Stimulated activated naive B cell treated with anti-CD40 and anti-IgM and Interleukin-4, amounts not matched to agents 10 μg/mL and 1 μg/mL and 100 μg/mL, for 72 hours (primary cell): ENCODE results near the gene CETN3.
"Not testable (repeated sequence)": the region's sequence is repeated elsewhere in the genome, so short reads cannot be mapped to it uniquely, and the experiment has no call there.

Experiments used
- ATAC-seq, 2 donors: fragments of 150-1000 bp; cut with Tn5 transposase; replicated peaks; 2 replicates each; pipeline ENCODE4 v1.10.0; 2021; ENCODE audit warnings: moderate library complexity in 1 of 2
- DNase-seq: peaks from one replicate; pipeline ENCODE4 v3.0.0; 2021
- H3K27ac Mint-ChIP-seq: one replicate; pipeline ENCODE4 v1.8.0; 2022; ENCODE audit warnings: mild to moderate bottlenecking, mixed read lengths
- H3K27me3 Mint-ChIP-seq, 2 donors: one replicate each; pipeline ENCODE4 v1.8.0; 2022; ENCODE audit warnings: mixed read lengths in 2 of 2
- H3K36me3 Mint-ChIP-seq, 2 donors: one replicate each; pipeline ENCODE4 v1.8.0; 2022; ENCODE audit warnings: mixed read lengths in 2 of 2, mild to moderate bottlenecking in 1 of 2
- H3K4me1 Mint-ChIP-seq, 2 donors: one replicate each; pipeline ENCODE4 v1.8.0; 2022; ENCODE audit warnings: mixed read lengths in 2 of 2, mild to moderate bottlenecking in 1 of 2
- H3K4me3 Mint-ChIP-seq, 2 donors: one replicate each; pipeline ENCODE4 v1.8.0; 2022; ENCODE audit warnings: mild to moderate bottlenecking in 2 of 2, mixed read lengths in 2 of 2, moderate library complexity in 1 of 2
- H3K9me3 Mint-ChIP-seq, 2 donors: one replicate each; pipeline ENCODE4 v1.8.0; 2022; ENCODE audit warnings: mixed read lengths in 2 of 2, mild to moderate bottlenecking in 1 of 2

CETN3 gene

GRCh38 chr5:90366948-90367347 is 42.6 kb downstream of the CETN3 start:
- peaks cover 36 to 44% of the 10 kb centered on the region in 2 donors for H3K27me3 Mint-ChIP-seq
- no peak for DNase-seq
- no peak overlapping the region for H3K4me3 Mint-ChIP-seq
- peaks cover 5% of the 10 kb centered on the region in 2 donors for H3K36me3 Mint-ChIP-seq
- ATAC-seq, result no peak
- H3K27ac Mint-ChIP-seq, result no peak overlapping the region
- H3K9me3 Mint-ChIP-seq, result peaks cover 6 to 15% of the 10 kb centered on the region in 2 donors
- no peaks in the 10 kb centered on the region for H3K4me1 Mint-ChIP-seq

- Mint-ChIP-seq H3K27me3 (peaks cover 31 to 34% of the 10 kb centered on the region in 2 donors), H3K36me3 (no peaks in the 10 kb centered on the region), H3K27ac (no peak overlapping the region), H3K4me1 (no peaks in the 10 kb centered on the region), H3K4me3 (no peak overlapping the region), H3K9me3 (peaks cover 0 to 4% of the 10 kb centered on the region in 2 donors)
- ATAC-seq (peak in 1 of 2 donors; percentile 53), DNase-seq (no peak)
These were observed 44.2 kb downstream of the CETN3 start for GRCh38 chr5:90365328-90365727.

- Mint-ChIP-seq H3K36me3 (no peaks in the 10 kb centered on the region), H3K27me3 (peaks cover 19 to 36% of the 10 kb centered on the region in 2 donors), H3K9me3 (peaks cover 3 to 9% of the 10 kb centered on the region in 2 donors), H3K27ac (no peak overlapping the region), H3K4me1 (no peaks in the 10 kb centered on the region), H3K4me3 (no peak overlapping the region)
- DNase-seq, result no peak
- no peak for ATAC-seq
These were observed 50.3 kb downstream of the CETN3 start for GRCh38 chr5:90359073-90359920.

- Mint-ChIP-seq H3K4me3 (no peak overlapping the region), H3K36me3 (no peaks in the 10 kb centered on the region), H3K27me3 (peaks cover 4 to 19% of the 10 kb centered on the region in 2 donors), H3K9me3 (peaks cover 3 to 9% of the 10 kb centered on the region in 2 donors), H3K27ac (no peak overlapping the region), H3K4me1 (no peaks in the 10 kb centered on the region)
- ATAC-seq (no peak), DNase-seq (no peak)
These were observed 52.9 kb downstream of the CETN3 start for GRCh38 chr5:90356622-90357021.

GRCh38 chr5:90356176-90356575 is 53.4 kb downstream of the CETN3 start:
- Mint-ChIP-seq H3K36me3 (no peaks in the 10 kb centered on the region), H3K9me3 (peaks cover 3 to 9% of the 10 kb centered on the region in 2 donors), H3K27ac (no peak overlapping the region), H3K4me3 (no peak overlapping the region), H3K27me3 (peaks cover 7 to 18% of the 10 kb centered on the region in 2 donors), H3K4me1 (no peaks in the 10 kb centered on the region)
- DNase-seq, result no peak
- ATAC-seq, result no peak

GRCh38 chr5:90355635-90356034 is 53.9 kb downstream of the CETN3 start:
- H3K27me3 Mint-ChIP-seq, result peaks cover 9 to 12% of the 10 kb centered on the region in 2 donors
- DNase-seq (no peak), ATAC-seq (no peak)
- H3K27ac Mint-ChIP-seq, result no peak overlapping the region
- H3K4me3 Mint-ChIP-seq, result no peak overlapping the region
- H3K9me3 Mint-ChIP-seq, result peaks cover 3 to 9% of the 10 kb centered on the region in 2 donors
- H3K36me3 Mint-ChIP-seq, result no peaks in the 10 kb centered on the region
- H3K4me1 Mint-ChIP-seq, result no peaks in the 10 kb centered on the region

GRCh38 chr5:90353254-90353653 is 56.3 kb downstream of the CETN3 start:
- no peaks in the 10 kb centered on the region for H3K4me1 Mint-ChIP-seq
- no peak overlapping the region for H3K4me3 Mint-ChIP-seq
- ATAC-seq, result peak in 1 of 2 donors; percentile 25
- H3K27me3 Mint-ChIP-seq, result peaks cover 8 to 9% of the 10 kb centered on the region in 2 donors
- H3K9me3 Mint-ChIP-seq, result peaks cover 3 to 9% of the 10 kb centered on the region in 2 donors
- no peaks in the 10 kb centered on the region for H3K36me3 Mint-ChIP-seq
- no peak for DNase-seq
- no peak overlapping the region for H3K27ac Mint-ChIP-seq

GRCh38 chr5:90351101-90351500 is 58.5 kb downstream of the CETN3 start:
- Mint-ChIP-seq H3K9me3 (peaks cover 3 to 9% of the 10 kb centered on the region in 2 donors), H3K36me3 (no peaks in the 10 kb centered on the region), H3K27ac (no peak overlapping the region), H3K27me3 (peaks cover 8 to 13% of the 10 kb centered on the region in 2 donors), H3K4me1 (no peaks in the 10 kb centered on the region), H3K4me3 (no peak overlapping the region)
- no peak for DNase-seq
- ATAC-seq, result no peak

GRCh38 chr5:90347462-90347861 is 62.1 kb downstream of the CETN3 start:
- Mint-ChIP-seq H3K4me1 (no peaks in the 10 kb centered on the region), H3K27ac (no peak overlapping the region)

GRCh38 chr5:90345684-90346083 is 63.9 kb downstream of the CETN3 start:
- ATAC-seq, result no peak
- no peaks in the 10 kb centered on the region for H3K36me3 Mint-ChIP-seq
- H3K27ac Mint-ChIP-seq, result no peak overlapping the region
- peaks cover 6 to 16% of the 10 kb centered on the region in 2 donors for H3K27me3 Mint-ChIP-seq
- H3K4me3 Mint-ChIP-seq, result no peak overlapping the region
- H3K9me3 Mint-ChIP-seq, result no peaks in the 10 kb centered on the region
- DNase-seq, result no peak
- no peaks in the 10 kb centered on the region for H3K4me1 Mint-ChIP-seq

More at GRCh38 chr5:90347462-90347861, 62.1 kb downstream of the CETN3 start:
- Mint-ChIP-seq H3K36me3 (no peaks in the 10 kb centered on the region), H3K9me3 (no peaks in the 10 kb centered on the region), H3K27me3 (peaks cover 6 to 21% of the 10 kb centered on the region in 2 donors), H3K4me3 (no peak overlapping the region)
- ATAC-seq (peak; percentile 25 to 27), DNase-seq (no peak)

GRCh38 chr5:90344689-90345088 is 64.9 kb downstream of the CETN3 start:
- Mint-ChIP-seq H3K9me3 (no peaks in the 10 kb centered on the region), H3K36me3 (no peaks in the 10 kb centered on the region), H3K27ac (no peak overlapping the region), H3K4me1 (no peaks in the 10 kb centered on the region), H3K4me3 (no peak overlapping the region), H3K27me3 (peaks cover 6 to 16% of the 10 kb centered on the region in 2 donors)
- DNase-seq (no peak), ATAC-seq (no peak)

- not testable (repeated sequence) for H3K36me3 Mint-ChIP-seq, H3K27ac Mint-ChIP-seq, DNase-seq, H3K4me1 Mint-ChIP-seq, H3K4me3 Mint-ChIP-seq, ATAC-seq, H3K9me3 Mint-ChIP-seq
- peaks cover 6 to 16% of the 10 kb centered on the region in 2 donors for H3K27me3 Mint-ChIP-seq
These were observed 65.8 kb downstream of the CETN3 start for GRCh38 chr5:90343731-90344130.

GRCh38 chr5:90342576-90342975 is 67.0 kb downstream of the CETN3 start:
- ATAC-seq (no peak), DNase-seq (no peak)
- Mint-ChIP-seq H3K27me3 (peaks cover 10 to 20% of the 10 kb centered on the region in 2 donors), H3K4me3 (no peak overlapping the region), H3K27ac (no peak overlapping the region), H3K4me1 (peaks cover 3 to 5% of the 10 kb centered on the region in 2 donors), H3K36me3 (no peaks in the 10 kb centered on the region), H3K9me3 (no peaks in the 10 kb centered on the region)
